Prostate gland (tissue), 2 donors: Measurements from ENCODE around the gene MKLN1.

ENCODE experiments used
- POLR2A ChIP-seq: fragments of 450-650 bp; IDR thresholded peaks from one replicate; pipeline ENCODE4 v1.6.1; 2016; ENCODE audit warnings: antibody characterized with exemption, mild to moderate bottlenecking
- TF ChIP-seq, protein P1 (sequence below), 4 experiments: fragments of 200-600 bp in 2 of 4; fragments of 450-650 bp in 2 of 4; sonication (generic) in 2 of 4; IDR thresholded peaks; 1 replicate in 3 of 4; 2 replicates in 1 of 4; pipeline ENCODE4 v1.5.1; 2016 to 2019; ENCODE audit warnings: antibody characterized with exemption in 4 of 4, mild to moderate bottlenecking in 2 of 4, moderate library complexity in 2 of 4

DNA sequence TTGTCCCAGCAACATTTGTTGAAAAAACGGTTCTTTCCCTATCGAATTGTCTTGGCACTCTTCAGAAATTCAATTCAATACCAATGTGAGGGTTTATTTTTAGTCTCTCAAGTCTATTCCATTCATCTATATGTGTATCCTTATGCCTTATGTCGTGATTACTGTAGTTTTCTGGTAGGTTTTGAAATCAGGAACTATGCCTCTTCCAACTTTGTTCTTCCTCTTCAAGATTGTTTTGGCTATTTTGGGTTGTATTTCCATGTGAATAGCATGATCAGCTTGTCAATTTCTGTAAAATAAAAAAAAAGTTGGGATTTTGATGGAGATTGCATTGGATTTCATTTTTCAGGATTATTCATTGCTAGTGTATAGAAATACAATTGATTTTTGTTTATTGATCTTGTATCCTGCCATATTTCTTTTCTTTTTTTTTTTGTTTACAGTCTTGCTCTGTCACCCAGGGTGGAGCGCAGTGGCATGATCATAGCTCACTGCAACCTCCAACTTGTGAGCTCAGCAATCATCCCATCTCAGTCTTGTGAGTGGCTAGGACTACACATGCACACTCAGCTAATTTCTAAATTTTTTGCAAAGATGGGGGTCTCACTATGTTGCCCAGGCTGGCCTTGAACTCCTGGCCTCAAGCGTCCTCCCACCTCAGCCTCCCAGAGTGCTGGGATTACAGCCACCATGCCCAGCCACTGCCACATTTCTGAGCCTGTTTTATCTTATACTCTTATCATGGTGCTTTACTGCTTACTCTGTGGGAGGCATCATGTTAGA is 46.2 kb upstream of the MKLN1 start:
- no peak for TF ChIP-seq POLR2A
- TF ChIP-seq, protein P1, sequence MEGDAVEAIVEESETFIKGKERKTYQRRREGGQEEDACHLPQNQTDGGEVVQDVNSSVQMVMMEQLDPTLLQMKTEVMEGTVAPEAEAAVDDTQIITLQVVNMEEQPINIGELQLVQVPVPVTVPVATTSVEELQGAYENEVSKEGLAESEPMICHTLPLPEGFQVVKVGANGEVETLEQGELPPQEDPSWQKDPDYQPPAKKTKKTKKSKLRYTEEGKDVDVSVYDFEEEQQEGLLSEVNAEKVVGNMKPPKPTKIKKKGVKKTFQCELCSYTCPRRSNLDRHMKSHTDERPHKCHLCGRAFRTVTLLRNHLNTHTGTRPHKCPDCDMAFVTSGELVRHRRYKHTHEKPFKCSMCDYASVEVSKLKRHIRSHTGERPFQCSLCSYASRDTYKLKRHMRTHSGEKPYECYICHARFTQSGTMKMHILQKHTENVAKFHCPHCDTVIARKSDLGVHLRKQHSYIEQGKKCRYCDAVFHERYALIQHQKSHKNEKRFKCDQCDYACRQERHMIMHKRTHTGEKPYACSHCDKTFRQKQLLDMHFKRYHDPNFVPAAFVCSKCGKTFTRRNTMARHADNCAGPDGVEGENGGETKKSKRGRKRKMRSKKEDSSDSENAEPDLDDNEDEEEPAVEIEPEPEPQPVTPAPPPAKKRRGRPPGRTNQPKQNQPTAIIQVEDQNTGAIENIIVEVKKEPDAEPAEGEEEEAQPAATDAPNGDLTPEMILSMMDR (IDR thresholded peaks at IDR 0.05) = no peak
